Neural cell (in vitro differentiated cells): ENCODE results near the gene TTLL1. TPM values are rescaled to one million over a fixed set of nuclear protein-coding genes. Genes with fewer than 3 reads are reported as not detected.

ENCODE experiments used
- H2AFZ ChIP-seq: fragments of 200-600, 300-800 bp; sonication (generic), shearing (Covaris generic); 2 replicates; pipeline ENCODE4 v1.6.0; 2014; ENCODE audit warnings: low read depth, mild to moderate bottlenecking, antibody characterized with exemption, low read length, moderate library complexity
- H3F3A ChIP-seq: fragments of 200-600 bp; shearing (Covaris generic); 2 replicates; pipeline ENCODE4 v1.6.1; 2016; ENCODE audit warnings: mild to moderate bottlenecking, moderate library complexity, mixed read lengths, antibody characterized with exemption, low read length; ENCODE audit not compliant: insufficient read depth, poor library complexity, severe bottlenecking
- H3K27ac ChIP-seq: fragments of 200-600, 300-800 bp; sonication (generic), shearing (Covaris generic); 2 replicates; pipeline ENCODE4 v1.5.1; 2014; ENCODE audit warnings: mild to moderate bottlenecking, low read length, moderate library complexity
- H3K27me3 ChIP-seq: fragments of 300-800, 200-600 bp; sonication (generic), shearing (Covaris generic); 2 replicates; pipeline ENCODE4 v1.6.0; 2014; ENCODE audit warnings: mild to moderate bottlenecking, low read depth, low read length, moderate library complexity; ENCODE audit not compliant: insufficient read depth
- H3K36me3 ChIP-seq: fragments of 300-800, 200-600 bp; sonication (generic), shearing (Covaris generic); 2 replicates; pipeline ENCODE4 v1.5.1; 2014; ENCODE audit warnings: mild to moderate bottlenecking, antibody characterized with exemption, low read length, moderate library complexity; ENCODE audit not compliant: insufficient read depth
- H3K4me2 ChIP-seq: fragments of 300-800, 200-600 bp; sonication (generic), shearing (Covaris generic); 2 replicates; pipeline ENCODE4 v1.6.0; 2014; ENCODE audit warnings: mild to moderate bottlenecking, low read length
- H3K4me3 ChIP-seq: fragments of 300-800, 200-600 bp; sonication (generic), shearing (Covaris generic); 2 replicates; pipeline ENCODE4 v1.5.1; 2014; ENCODE audit warnings: mild to moderate bottlenecking, low read length, moderate library complexity
- H3K79me2 ChIP-seq: fragments of 200-600 bp; shearing (Covaris generic); replicated peaks from 2 replicates; pipeline ENCODE4 v1.6.0; 2014; ENCODE audit warnings: mild to moderate bottlenecking, low read length, moderate library complexity; ENCODE audit not compliant: insufficient read depth
- H3K9ac ChIP-seq: fragments of 300-800, 200-600 bp; sonication (generic), shearing (Covaris generic); 2 replicates; pipeline ENCODE4 v1.6.1; 2016; ENCODE audit warnings: mild to moderate bottlenecking, low read length, mixed read lengths
- H3K9me2 ChIP-seq: fragments of 200-600 bp; shearing (Covaris generic); 2 replicates; pipeline ENCODE4 v1.6.1; 2016; ENCODE audit warnings: mild to moderate bottlenecking, low read length, mixed read lengths; ENCODE audit not compliant: insufficient read depth
- H3K9me3 ChIP-seq: fragments of 200-600, 300-800 bp; sonication (generic), shearing (Covaris generic); 2 replicates; pipeline ENCODE4 v1.6.1; 2016; ENCODE audit warnings: mild to moderate bottlenecking, mixed run types, low read length, moderate library complexity, mixed read lengths
- H4K20me1 ChIP-seq: fragments of 200-600 bp; shearing (Covaris generic); 2 replicates; pipeline ENCODE4 v1.6.1; 2016; ENCODE audit warnings: mild to moderate bottlenecking, mixed run types; ENCODE audit not compliant: insufficient read depth
- EP300 ChIP-seq: fragments of 450-650 bp; conservative IDR thresholded peaks from 2 replicates; pipeline ENCODE4 v1.6.1; 2014; ENCODE audit warnings: antibody characterized with exemption, mild to moderate bottlenecking, moderate library complexity; ENCODE audit not compliant: poor library complexity, severe bottlenecking
- EZH2 ChIP-seq: fragments of 200-600, 300-800 bp; shearing (Covaris generic), sonication (generic); IDR thresholded peaks from 2 replicates; pipeline ENCODE4 v1.6.1; 2014; ENCODE audit warnings: antibody characterized with exemption, low read length, borderline replicate concordance, mild to moderate bottlenecking; ENCODE audit not compliant: insufficient read depth, poor library complexity, severe bottlenecking
- MXI1 ChIP-seq: fragments of 450-650 bp; conservative IDR thresholded peaks from 2 replicates; pipeline ENCODE4 v1.6.1; 2014; ENCODE audit warnings: antibody characterized with exemption, mild to moderate bottlenecking; ENCODE audit not compliant: poor library complexity, severe bottlenecking
- POLR2AphosphoS5 ChIP-seq: IDR thresholded peaks from 2 replicates; pipeline ENCODE4 v1.6.1; 2012
- RAD21 ChIP-seq: fragments of 450-650 bp; conservative IDR thresholded peaks from 2 replicates; pipeline ENCODE4 v1.6.1; 2014; ENCODE audit warnings: antibody characterized with exemption, mild to moderate bottlenecking, moderate library complexity
- SMC3 ChIP-seq: fragments of 450-650 bp; conservative IDR thresholded peaks from 2 replicates; pipeline ENCODE4 v1.6.1; 2014; ENCODE audit warnings: antibody characterized with exemption, mild to moderate bottlenecking, moderate library complexity; ENCODE audit not compliant: poor library complexity
- TAF1 ChIP-seq: IDR thresholded peaks from 2 replicates; pipeline ENCODE4 v1.6.1; 2012; ENCODE audit warnings: low read depth
- polyA plus RNA-seq: library from polyadenylated mRNA; depleted of rRNA; stranded (reverse); fragments of >200 nt; gene quantifications from 2 replicates; pipeline ENCODE4 v1.2.3, GENCODE V29; 2014
- TF ChIP-seq, protein P1 (sequence below): IDR thresholded peaks from 2 replicates; pipeline ENCODE4 v1.6.1; 2012; ENCODE audit warnings: borderline replicate concordance
- TF ChIP-seq, protein P2 (sequence below): fragments of 450-650 bp; IDR thresholded peaks from 2 replicates; pipeline ENCODE4 v1.5.1; 2014; ENCODE audit warnings: antibody characterized with exemption, mild to moderate bottlenecking, moderate library complexity; ENCODE audit not compliant: poor library complexity, severe bottlenecking

TTLL1 gene
- polyA plus RNA-seq, 1 donor from 2014 or later: 36.3 TPM

- no peaks in the 10 kb centered on the region for H3F3A ChIP-seq
- no peak overlapping the region for H3K4me3 ChIP-seq
- TF ChIP-seq, protein P1, sequence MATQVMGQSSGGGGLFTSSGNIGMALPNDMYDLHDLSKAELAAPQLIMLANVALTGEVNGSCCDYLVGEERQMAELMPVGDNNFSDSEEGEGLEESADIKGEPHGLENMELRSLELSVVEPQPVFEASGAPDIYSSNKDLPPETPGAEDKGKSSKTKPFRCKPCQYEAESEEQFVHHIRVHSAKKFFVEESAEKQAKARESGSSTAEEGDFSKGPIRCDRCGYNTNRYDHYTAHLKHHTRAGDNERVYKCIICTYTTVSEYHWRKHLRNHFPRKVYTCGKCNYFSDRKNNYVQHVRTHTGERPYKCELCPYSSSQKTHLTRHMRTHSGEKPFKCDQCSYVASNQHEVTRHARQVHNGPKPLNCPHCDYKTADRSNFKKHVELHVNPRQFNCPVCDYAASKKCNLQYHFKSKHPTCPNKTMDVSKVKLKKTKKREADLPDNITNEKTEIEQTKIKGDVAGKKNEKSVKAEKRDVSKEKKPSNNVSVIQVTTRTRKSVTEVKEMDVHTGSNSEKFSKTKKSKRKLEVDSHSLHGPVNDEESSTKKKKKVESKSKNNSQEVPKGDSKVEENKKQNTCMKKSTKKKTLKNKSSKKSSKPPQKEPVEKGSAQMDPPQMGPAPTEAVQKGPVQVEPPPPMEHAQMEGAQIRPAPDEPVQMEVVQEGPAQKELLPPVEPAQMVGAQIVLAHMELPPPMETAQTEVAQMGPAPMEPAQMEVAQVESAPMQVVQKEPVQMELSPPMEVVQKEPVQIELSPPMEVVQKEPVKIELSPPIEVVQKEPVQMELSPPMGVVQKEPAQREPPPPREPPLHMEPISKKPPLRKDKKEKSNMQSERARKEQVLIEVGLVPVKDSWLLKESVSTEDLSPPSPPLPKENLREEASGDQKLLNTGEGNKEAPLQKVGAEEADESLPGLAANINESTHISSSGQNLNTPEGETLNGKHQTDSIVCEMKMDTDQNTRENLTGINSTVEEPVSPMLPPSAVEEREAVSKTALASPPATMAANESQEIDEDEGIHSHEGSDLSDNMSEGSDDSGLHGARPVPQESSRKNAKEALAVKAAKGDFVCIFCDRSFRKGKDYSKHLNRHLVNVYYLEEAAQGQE: no peak
- no peak for TF ChIP-seq EP300
- TF ChIP-seq SMC3: no peak
- no peak for TF ChIP-seq RAD21
- H4K20me1 ChIP-seq: no peaks in the 10 kb centered on the region
- no peak overlapping the region for H2AFZ ChIP-seq
- no peak overlapping the region for H3K27ac ChIP-seq
- H3K9ac ChIP-seq: no peak overlapping the region
- no peaks in the 10 kb centered on the region for H3K9me3 ChIP-seq
- H3K9me2 ChIP-seq: no peaks in the 10 kb centered on the region
- H3K4me2 ChIP-seq: no peak overlapping the region
- no peaks in the 10 kb centered on the region for H3K79me2 ChIP-seq
- no peaks in the 10 kb centered on the region for H3K36me3 ChIP-seq
- H3K27me3 ChIP-seq: no peaks in the 10 kb centered on the region
These were observed 12.1 kb upstream of the TTLL1 start for GRCh38 chr22:43101306-43101705.

- H3K4me3 ChIP-seq: no peak overlapping the region
- H3K4me2 ChIP-seq: no peak overlapping the region
- no peak overlapping the region for H3K9ac ChIP-seq
- TF ChIP-seq SMC3 (no peak), EZH2 (no peak), EP300 (no peak), POLR2AphosphoS5 (no peak), RAD21 (no peak), MXI1 (no peak), TAF1 (no peak)
- TF ChIP-seq, protein P1: no peak
- TF ChIP-seq, protein P2, sequence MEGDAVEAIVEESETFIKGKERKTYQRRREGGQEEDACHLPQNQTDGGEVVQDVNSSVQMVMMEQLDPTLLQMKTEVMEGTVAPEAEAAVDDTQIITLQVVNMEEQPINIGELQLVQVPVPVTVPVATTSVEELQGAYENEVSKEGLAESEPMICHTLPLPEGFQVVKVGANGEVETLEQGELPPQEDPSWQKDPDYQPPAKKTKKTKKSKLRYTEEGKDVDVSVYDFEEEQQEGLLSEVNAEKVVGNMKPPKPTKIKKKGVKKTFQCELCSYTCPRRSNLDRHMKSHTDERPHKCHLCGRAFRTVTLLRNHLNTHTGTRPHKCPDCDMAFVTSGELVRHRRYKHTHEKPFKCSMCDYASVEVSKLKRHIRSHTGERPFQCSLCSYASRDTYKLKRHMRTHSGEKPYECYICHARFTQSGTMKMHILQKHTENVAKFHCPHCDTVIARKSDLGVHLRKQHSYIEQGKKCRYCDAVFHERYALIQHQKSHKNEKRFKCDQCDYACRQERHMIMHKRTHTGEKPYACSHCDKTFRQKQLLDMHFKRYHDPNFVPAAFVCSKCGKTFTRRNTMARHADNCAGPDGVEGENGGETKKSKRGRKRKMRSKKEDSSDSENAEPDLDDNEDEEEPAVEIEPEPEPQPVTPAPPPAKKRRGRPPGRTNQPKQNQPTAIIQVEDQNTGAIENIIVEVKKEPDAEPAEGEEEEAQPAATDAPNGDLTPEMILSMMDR: no peak
- no peaks in the 10 kb centered on the region for H3K36me3 ChIP-seq
- H3K9me2 ChIP-seq: no peaks in the 10 kb centered on the region
- no peaks in the 10 kb centered on the region for H3K79me2 ChIP-seq
- no peak overlapping the region for H3K27ac ChIP-seq
- H2AFZ ChIP-seq: no peak overlapping the region
- H3K27me3 ChIP-seq: no peaks in the 10 kb centered on the region
- no peaks in the 10 kb centered on the region for H3K9me3 ChIP-seq
- no peaks in the 10 kb centered on the region for H3F3A ChIP-seq
- H4K20me1 ChIP-seq: no peaks in the 10 kb centered on the region
These were observed 11.0 kb upstream of the TTLL1 start for GRCh38 chr22:43100225-43100624.
